Pancreas (tissue), 10 donors: ENCODE measurements around the gene PARD3B. TPM values are rescaled to one million over a fixed set of nuclear protein-coding genes. Genes with fewer than 3 reads are reported as not detected.

Source experiments
- ATAC-seq, 4 donors: fragments of 200-7000 bp; cut with Tn5 transposase; one replicate each; pipeline versions ENCODE4 v1.8.0 to v1.9.1; 2020; ENCODE audit warnings: mild to moderate bottlenecking in 4 of 4, moderate library complexity in 4 of 4
- DNase-seq, 6 donors: peaks; one replicate each; pipeline ENCODE4 v3.0.0-alpha.2; 2020
- FAIRE-seq: peaks from 2 replicates; lab custom pipeline; 2012; peaks lifted over from hg19 to GRCh38; lab: Jason Lieb, UNC
- H3K27ac ChIP-seq, 4 donors: fragments of 200-600 bp; sonication (generic); 1 replicate in 3 of 4; 2 replicates in 1 of 4; pipeline versions ENCODE4 v1.5.0 to v1.8.0; 2020
- H3K27me3 ChIP-seq, 4 donors: fragments of 200-600 bp; one replicate each; pipeline ENCODE4 v1.8.0; 2021
- H3K36me3 ChIP-seq, 3 donors: fragments of 200-600 bp; sonication (generic) in 1 of 3; one replicate each; pipeline versions ENCODE4 v1.5.0 to v1.8.0; 2020 to 2021
- H3K4me1 ChIP-seq, 3 donors: fragments of 200-600 bp; one replicate each; pipeline ENCODE4 v1.8.0; 2021
- H3K4me3 ChIP-seq, 4 donors: fragments of 200-600 bp; sonication (generic) in 2 of 4; one replicate each; pipeline versions ENCODE4 v1.5.0 to v1.8.0; 2020 to 2021
- H3K9me3 ChIP-seq, 4 donors: fragments of 200-600 bp; one replicate each; pipeline ENCODE4 v1.8.0; 2021
- WGBS, 2 donors: extraction: QIAGEN DNeasy Blood & Tissue Kit; methylation state at CpG; one replicate each; pipeline ENCODE4 v1.1.7; 2013; 5-methylcytosine and 5-hydroxymethylcytosine counted together
- intact Hi-C, 3 donors: fragments of 100-400 bp; cut with DNase I; formaldehyde crosslinking; loops; one replicate each; pipeline versions ENCODE4 v1.11.1 to v1.14.2; 2022
- polyA plus RNA-seq, 2 donors: library from polyadenylated mRNA; stranded (reverse); fragments of 200-250 nt; gene quantifications; one replicate each; pipeline ENCODE4 v1.2.3, GENCODE V29; 2013
- total RNA-seq, 6 donors: library from RNA; stranded (reverse); fragmentation: NEBNext Ultra II Directional in 4 of 6; extraction: Animal tissue kit (Norgen Biotek cat#: 25700) in 4 of 6; gene quantifications; one replicate each; pipeline versions ENCODE4 v1.2.1 to v1.2.4, GENCODE V29; 2021 to 2023
- TF ChIP-seq, protein P1 (sequence below), 4 donors: fragments of 200-600 bp; sonication (generic) in 3 of 4; IDR thresholded peaks; one replicate each; pipeline versions ENCODE4 v1.5.0 to v1.8.0; 2021; ENCODE audit warnings: antibody characterized with exemption in 4 of 4
- donor health status: healthy with polysubstance abuse.
- donor health status: DM: no; HTN: no; CAD: no; lungs with moderate emphysema.
- donor health status: DM: no; HTN: no; CAD: no.
- donor health status: control.
- donor health status: control.
- donor health status: Bipolar disorder and iron deficiency.
- donor health status: DM: yes; HTN: yes; CAD: no.
- donor health status: DM: no; HTN: no; CAD: no.
- donor health status: DM: no; HTN: no; CAD: no.
- donor health status: DM: yes; HTN: yes; CAD: no.

Gene PARD3B
- total and polyA plus RNA-seq, 8 donors, result 2.8 to 21.5 (median 12.7) TPM

DNA sequence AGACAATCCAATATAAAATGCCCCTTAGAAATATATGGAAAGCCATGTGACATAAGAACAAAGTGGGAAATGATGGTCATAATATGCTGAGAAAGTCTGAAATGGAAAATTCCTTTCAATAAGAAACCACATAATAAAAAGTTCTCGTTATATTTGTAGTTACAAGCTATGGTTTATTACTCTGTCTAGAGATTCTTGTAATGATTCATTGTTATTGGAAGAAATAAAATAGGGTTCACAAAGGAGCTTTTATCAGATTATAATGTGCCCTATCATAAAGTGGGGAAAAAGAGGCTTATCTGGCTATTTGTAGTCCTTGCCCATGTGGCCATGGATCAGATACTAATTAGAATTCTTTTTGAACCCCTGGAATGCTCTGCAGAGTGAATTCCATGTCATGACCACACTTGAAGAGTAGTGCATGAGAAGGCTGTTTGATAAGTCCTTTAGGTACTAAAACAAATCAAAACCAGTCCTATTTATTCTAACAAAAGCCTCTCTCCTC is 716.3 kb downstream of the PARD3B start:
- H3K9me3 ChIP-seq, result no peaks in the 10 kb centered on the region
- intact Hi-C loops, result no loop called here
- ATAC-seq, result no peak
- no peaks in the 10 kb centered on the region for H3K36me3 ChIP-seq
- no peak for DNase-seq
- no peak overlapping the region for H3K4me3 ChIP-seq
- WGBS, 2 donors, result 79 to 85% methylated on average over 1 of the region's 1 CpG
- no peaks in the 10 kb centered on the region for H3K4me1 ChIP-seq
- H3K27ac ChIP-seq, result no peak overlapping the region
- TF ChIP-seq, protein P1, sequence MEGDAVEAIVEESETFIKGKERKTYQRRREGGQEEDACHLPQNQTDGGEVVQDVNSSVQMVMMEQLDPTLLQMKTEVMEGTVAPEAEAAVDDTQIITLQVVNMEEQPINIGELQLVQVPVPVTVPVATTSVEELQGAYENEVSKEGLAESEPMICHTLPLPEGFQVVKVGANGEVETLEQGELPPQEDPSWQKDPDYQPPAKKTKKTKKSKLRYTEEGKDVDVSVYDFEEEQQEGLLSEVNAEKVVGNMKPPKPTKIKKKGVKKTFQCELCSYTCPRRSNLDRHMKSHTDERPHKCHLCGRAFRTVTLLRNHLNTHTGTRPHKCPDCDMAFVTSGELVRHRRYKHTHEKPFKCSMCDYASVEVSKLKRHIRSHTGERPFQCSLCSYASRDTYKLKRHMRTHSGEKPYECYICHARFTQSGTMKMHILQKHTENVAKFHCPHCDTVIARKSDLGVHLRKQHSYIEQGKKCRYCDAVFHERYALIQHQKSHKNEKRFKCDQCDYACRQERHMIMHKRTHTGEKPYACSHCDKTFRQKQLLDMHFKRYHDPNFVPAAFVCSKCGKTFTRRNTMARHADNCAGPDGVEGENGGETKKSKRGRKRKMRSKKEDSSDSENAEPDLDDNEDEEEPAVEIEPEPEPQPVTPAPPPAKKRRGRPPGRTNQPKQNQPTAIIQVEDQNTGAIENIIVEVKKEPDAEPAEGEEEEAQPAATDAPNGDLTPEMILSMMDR (IDR thresholded peaks at IDR 0.05), result no peak
- H3K27me3 ChIP-seq, result no peaks in the 10 kb centered on the region
- FAIRE-seq, result no peak

DNA sequence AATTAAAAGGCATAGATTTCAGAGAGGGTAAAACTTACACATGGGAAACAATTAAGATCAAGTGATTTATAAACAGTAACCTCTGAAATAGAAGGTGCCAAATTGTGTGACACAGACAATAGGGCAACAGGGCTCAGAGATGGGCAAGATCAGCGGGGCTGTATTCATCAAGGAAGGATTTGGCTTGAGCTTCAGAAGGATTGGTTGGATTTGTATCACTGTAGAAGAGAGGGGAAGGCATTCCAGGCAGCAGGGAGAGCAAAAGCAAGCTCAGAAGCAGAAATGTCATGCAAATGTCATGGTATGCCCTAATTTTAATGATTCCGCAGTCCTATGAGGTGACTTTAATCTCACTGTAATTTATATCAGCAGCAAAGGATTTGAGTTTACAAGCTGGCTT is 722.0 kb downstream of the PARD3B start:
- no peak for FAIRE-seq

DNA sequence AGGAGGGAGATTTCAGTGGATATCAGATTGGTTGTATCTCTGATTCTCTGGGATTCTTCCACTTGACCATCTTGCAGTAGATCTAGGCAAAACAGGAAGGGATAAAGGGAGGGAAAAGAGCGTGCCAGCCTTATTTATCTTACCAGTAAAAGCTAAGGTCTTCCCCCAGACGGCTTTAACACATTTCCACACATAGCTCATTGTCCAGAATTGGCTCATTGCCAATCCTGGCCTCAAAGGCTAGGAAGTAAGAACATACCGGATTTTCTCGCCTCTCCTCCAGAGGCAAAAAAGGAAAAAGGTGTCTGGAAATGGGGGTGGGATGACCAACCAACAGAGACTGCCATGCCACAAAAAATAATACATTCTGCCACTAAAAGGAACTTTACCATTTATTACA is 725.4 kb downstream of the PARD3B start:
- Histone ChIP-seq H3K36me3 (no peaks in the 10 kb centered on the region), H3K4me3 (no peak overlapping the region), H3K27ac (no peak overlapping the region), H3K4me1 (no peaks in the 10 kb centered on the region), H3K9me3 (no peaks in the 10 kb centered on the region), H3K27me3 (no peaks in the 10 kb centered on the region)
- DNase-seq, result no peak
- FAIRE-seq, result no peak
- TF ChIP-seq, protein P1 (IDR thresholded peaks at IDR 0.05), result no peak
- ATAC-seq, result no peak
- intact Hi-C loops, result no loop called here
- WGBS, 2 donors, result 71 to 72% methylated on average over 4 of the region's 4 CpGs

More for the DNA sequence above, 722.0 kb downstream of the PARD3B start:
- Histone ChIP-seq H3K27me3 (no peaks in the 10 kb centered on the region), H3K27ac (no peak overlapping the region), H3K4me3 (no peak overlapping the region), H3K4me1 (no peaks in the 10 kb centered on the region), H3K36me3 (no peaks in the 10 kb centered on the region), H3K9me3 (no peaks in the 10 kb centered on the region)
- DNase-seq, result no peak
- intact Hi-C loops, result no loop called here
- WGBS, 2 donors, result 96 to 97% methylated on average over 2 of the region's 2 CpGs
- TF ChIP-seq, protein P1 (IDR thresholded peaks at IDR 0.05), result no peak
- no peak for ATAC-seq

DNA sequence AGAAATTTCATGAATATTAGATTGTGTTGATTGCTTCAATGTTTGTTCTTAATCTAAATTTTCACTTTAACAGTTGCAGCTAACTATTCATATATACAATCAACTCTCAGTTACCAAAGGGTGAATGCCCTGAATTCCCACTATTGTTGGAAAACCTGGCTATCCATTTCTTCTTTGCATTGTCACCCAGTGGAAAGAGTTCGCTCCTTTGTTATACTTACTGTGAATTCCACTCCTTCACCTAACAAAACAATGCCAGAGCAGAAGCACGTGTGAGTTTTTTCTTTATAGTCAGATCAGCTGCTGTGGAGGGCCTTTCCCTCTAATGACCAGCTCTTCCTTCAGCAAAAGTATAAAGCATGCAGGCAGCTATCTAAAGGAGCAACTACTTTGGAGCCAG is 727.9 kb downstream of the PARD3B start:
- Histone ChIP-seq H3K9me3 (no peaks in the 10 kb centered on the region), H3K4me1 (no peaks in the 10 kb centered on the region), H3K27me3 (no peaks in the 10 kb centered on the region), H3K27ac (no peak overlapping the region), H3K4me3 (no peak overlapping the region), H3K36me3 (no peaks in the 10 kb centered on the region)
- TF ChIP-seq, protein P1 (IDR thresholded peaks at IDR 0.05), result no peak
- 32 to 86% methylated on average over 2 of the region's 2 CpGs for WGBS, 2 donors
- intact Hi-C loops, result no loop called here
- DNase-seq, result no peak
- no peak for ATAC-seq
- no peak for FAIRE-seq

DNA sequence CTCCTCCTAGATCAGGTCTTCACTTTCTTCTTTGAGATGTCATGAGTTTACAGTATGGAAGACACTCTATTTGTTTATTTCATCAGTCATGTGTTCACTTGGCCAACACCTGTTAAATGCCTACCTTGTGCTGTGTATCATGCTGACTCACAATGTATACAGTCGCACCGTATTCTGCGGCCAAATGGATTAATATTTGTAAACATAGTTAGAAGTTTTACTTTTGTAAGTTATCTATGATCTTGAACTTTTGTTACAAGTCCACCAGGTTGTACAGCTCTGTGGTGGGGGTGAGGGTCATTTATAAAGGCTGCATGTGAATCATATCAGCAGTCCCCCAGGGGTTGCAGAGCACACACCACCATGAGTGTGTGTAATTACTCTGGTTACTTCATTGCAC is 728.4 kb downstream of the PARD3B start:
- FAIRE-seq (no peak), DNase-seq (no peak), ATAC-seq (peak; percentile 15 to 53 (median 47))
- Histone ChIP-seq H3K36me3 (no peaks in the 10 kb centered on the region), H3K9me3 (no peaks in the 10 kb centered on the region), H3K27me3 (no peaks in the 10 kb centered on the region), H3K4me1 (no peaks in the 10 kb centered on the region), H3K27ac (no peak overlapping the region), H3K4me3 (no peak overlapping the region)
- WGBS, 2 donors, result 49 to 51% methylated on average over 3 of the region's 3 CpGs
- intact Hi-C loops, result no loop called here
- TF ChIP-seq, protein P1 (IDR thresholded peaks at IDR 0.05), result no peak
